SK-N-SH (cell line): ENCODE measurements around the gene HOTAIR. TPM values are rescaled to one million over a fixed set of nuclear protein-coding genes. Genes with fewer than 3 reads are reported as not detected.

ENCODE experiments used
- CTCF ChIA-PET: fragments of 300-600, 350-600 bp; formaldehyde crosslinking; extraction: SDS; loops from one replicate; lab custom pipeline; 2021; lab: Yijun Ruan, JAX
- POLR2A ChIA-PET: fragments of 350-600 bp; sonication (Branson Sonifier 250); formaldehyde crosslinking; extraction: SDS; loops from one replicate; lab custom pipeline; 2020; ENCODE audit warnings: antibody characterized with exemption, inconsistent platforms; lab: Yijun Ruan, JAX
- DNase-seq: peaks from one replicate; pipeline ENCODE4 v3.0.0; 2012
- H2AFZ ChIP-seq: fragments of 200-600 bp; sonication (generic); 2 replicates; pipeline ENCODE4 v1.8.1; 2016; ENCODE audit warnings: antibody characterized with exemption, mild to moderate bottlenecking, low read depth
- H3F3A ChIP-seq: fragments of 200-600 bp; sonication (generic); replicated peaks from 2 replicates; pipeline ENCODE3; 2016; ENCODE audit warnings: antibody characterized with exemption, mild to moderate bottlenecking; ENCODE audit not compliant: insufficient read depth
- H3K27ac ChIP-seq, 2 experiments: fragments of 200-500 bp in 1 of 2; fragments of 200-600 bp in 1 of 2; sonication (Bioruptor generic) in 1 of 2; sonication (generic), shearing (Covaris generic) in 1 of 2; 2 replicates each; pipeline versions ENCODE4 v1.5.1 to v1.6.1; 2014 to 2016; ENCODE audit warnings: low read depth in 2 of 2, inconsistent platforms in 1 of 2, low read length in 1 of 2, mild to moderate bottlenecking in 1 of 2, mixed read lengths in 1 of 2
- H3K27me3 ChIP-seq: fragments of 200-600 bp; sonication (generic), shearing (Covaris generic); 2 replicates; pipeline ENCODE4 v1.6.1; 2016; ENCODE audit warnings: mixed run types; ENCODE audit not compliant: insufficient read depth
- H3K36me3 ChIP-seq, 2 experiments: fragments of 200-500 bp in 1 of 2; fragments of 200-600 bp in 1 of 2; sonication (Bioruptor generic) in 1 of 2; sonication (generic) in 1 of 2; replicated peaks in 1 of 2; 2 replicates each; pipeline versions ENCODE3 to v1.5.1; 2014 to 2016; ENCODE audit warnings: low read length in 1 of 2, mild to moderate bottlenecking in 1 of 2; ENCODE audit not compliant: insufficient read depth in 2 of 2, control insufficient read depth in 1 of 2
- H3K4me1 ChIP-seq, 2 experiments: fragments of 200-500 bp in 1 of 2; fragments of 200-600 bp in 1 of 2; sonication (Bioruptor generic) in 1 of 2; sonication (generic), shearing (Covaris generic) in 1 of 2; 2 replicates each; pipeline versions ENCODE4 v1.5.1 to v1.6.1; 2014 to 2016; ENCODE audit warnings: low read depth in 1 of 2, low read length in 1 of 2, mixed run types in 1 of 2; ENCODE audit not compliant: insufficient read depth in 2 of 2, control insufficient read depth in 1 of 2
- H3K4me2 ChIP-seq: fragments of 200-600 bp; sonication (generic), shearing (Covaris generic); 2 replicates; pipeline ENCODE4 v1.6.1; 2017; ENCODE audit warnings: mixed run types
- H3K4me3 ChIP-seq, 2 experiments: fragments of 200-500 bp in 1 of 2; fragments of 200-600 bp in 1 of 2; sonication (Bioruptor generic) in 1 of 2; sonication (generic), shearing (Covaris generic) in 1 of 2; 2 replicates each; pipeline versions ENCODE4 v1.5.1 to v1.8.1; 2014 to 2016; ENCODE audit warnings: low read depth in 2 of 2, inconsistent platforms in 1 of 2, low read length in 1 of 2, mild to moderate bottlenecking in 1 of 2, mixed read lengths in 1 of 2, moderate library complexity in 1 of 2
- H3K79me2 ChIP-seq: fragments of 200-600 bp; sonication (generic); 2 replicates; pipeline ENCODE4 v1.8.1; 2017; ENCODE audit warnings: mild to moderate bottlenecking; ENCODE audit not compliant: insufficient read depth
- H3K9ac ChIP-seq: fragments of 200-600 bp; sonication (generic); 2 replicates; pipeline ENCODE4 v1.6.1; 2017; ENCODE audit warnings: mixed run types
- H3K9me2 ChIP-seq: fragments of 200-600 bp; sonication (generic); 2 replicates; pipeline ENCODE4 v1.6.1; 2017; ENCODE audit warnings: mixed run types
- H3K9me3 ChIP-seq: fragments of 200-600 bp; sonication (generic); 2 replicates; pipeline ENCODE4 v1.6.1; 2017; ENCODE audit warnings: mixed run types, mild to moderate bottlenecking, moderate library complexity
- H4K20me1 ChIP-seq: fragments of 200-600 bp; sonication (generic); 2 replicates; pipeline ENCODE4 v1.6.1; 2017; ENCODE audit warnings: mild to moderate bottlenecking, mixed run types; ENCODE audit not compliant: insufficient read depth
- CTCF ChIP-seq: fragments of 200-600 bp; sonication (generic); IDR thresholded peaks from 2 replicates; pipeline ENCODE4 v1.6.1; 2017; ENCODE audit warnings: antibody characterized with exemption, mild to moderate bottlenecking, moderate library complexity
- FOSL2 ChIP-seq: IDR thresholded peaks from 2 replicates; pipeline ENCODE4 v1.4.0; 2012; ENCODE audit warnings: low read depth, mild to moderate bottlenecking, moderate library complexity, borderline replicate concordance
- FOXJ3 ChIP-seq: sonication (generic); formaldehyde crosslinking; IDR thresholded peaks from 2 replicates; pipeline ENCODE4 v1.5.1; 2020; ENCODE audit warnings: mild to moderate bottlenecking, missing genetic modification reagents
- GABPA ChIP-seq: IDR thresholded peaks from 2 replicates; pipeline ENCODE4 v1.4.0; 2012; ENCODE audit warnings: low read depth, mild to moderate bottlenecking
- JUND ChIP-seq: IDR thresholded peaks from 2 replicates; pipeline ENCODE4 v1.4.0; 2012
- MAX ChIP-seq: IDR thresholded peaks from 2 replicates; pipeline ENCODE4 v1.4.0; 2012; ENCODE audit warnings: low read depth
- MEF2A ChIP-seq: IDR thresholded peaks from 2 replicates; pipeline ENCODE4 v1.4.0; 2012; ENCODE audit warnings: low read depth, borderline replicate concordance
- MXI1 ChIP-seq: IDR thresholded peaks from 2 replicates; pipeline ENCODE4 v1.6.1; 2012; ENCODE audit warnings: mild to moderate bottlenecking, low read depth, low read length, improper control_type of control experiment
- NFIC ChIP-seq: IDR thresholded peaks from 2 replicates; pipeline ENCODE4 v1.4.0; 2012; ENCODE audit warnings: borderline replicate concordance
- RAD21 ChIP-seq: IDR thresholded peaks from 2 replicates; pipeline ENCODE4 v1.6.1; 2012; ENCODE audit warnings: mild to moderate bottlenecking, low read length
- RCOR1 ChIP-seq: fragments of 150-350 bp; IDR thresholded peaks from 2 replicates; pipeline ENCODE4 v1.6.1; 2017; ENCODE audit warnings: antibody characterized with exemption, low read length
- REST ChIP-seq: IDR thresholded peaks from 2 replicates; pipeline ENCODE4 v1.6.1; 2012; ENCODE audit warnings: mild to moderate bottlenecking, low read depth, low read length, moderate library complexity
- RFX5 ChIP-seq: IDR thresholded peaks from 2 replicates; pipeline ENCODE4 v1.6.1; 2012; ENCODE audit warnings: mild to moderate bottlenecking, improper control_type of control experiment, low read length
- SIN3A ChIP-seq: IDR thresholded peaks from 2 replicates; pipeline ENCODE4 v1.6.1; 2012; ENCODE audit warnings: low read depth, mild to moderate bottlenecking, low read length, moderate library complexity, borderline replicate concordance
- SMC3 ChIP-seq: IDR thresholded peaks from 2 replicates; pipeline ENCODE4 v1.6.1; 2012; ENCODE audit warnings: low read depth, low read length, improper control_type of control experiment
- TAF1 ChIP-seq: IDR thresholded peaks from 2 replicates; pipeline ENCODE4 v1.6.1; 2012; ENCODE audit warnings: low read depth, mild to moderate bottlenecking, low read length, moderate library complexity, borderline replicate concordance
- TCF12 ChIP-seq: IDR thresholded peaks from 2 replicates; pipeline ENCODE4 v1.4.0; 2012
- TEAD4 ChIP-seq: IDR thresholded peaks from 2 replicates; pipeline ENCODE4 v1.4.0; 2012; ENCODE audit warnings: mild to moderate bottlenecking, borderline replicate concordance; ENCODE audit not compliant: insufficient read depth
- USF2 ChIP-seq: fragments of 150-350 bp; IDR thresholded peaks from 2 replicates; pipeline ENCODE4 v1.6.1; 2017; ENCODE audit warnings: antibody characterized with exemption, low read length, low read depth, borderline replicate concordance
- ZBTB33 ChIP-seq: IDR thresholded peaks from 2 replicates; pipeline ENCODE4 v1.4.0; 2012; ENCODE audit warnings: low read depth, borderline replicate concordance
- WGBS: methylation state at CpG from one replicate; pipeline ENCODE4 v1.1.6; 2017; ENCODE audit warnings: low lambda C conversion rate; 5-methylcytosine and 5-hydroxymethylcytosine counted together
- polyA plus RNA-seq, 3 experiments: library from polyadenylated mRNA; depleted of rRNA; stranded (reverse); fragments of >200 nt; gene quantifications; 2 replicates each; pipeline ENCODE4 v1.2.3, GENCODE V29; 2012

The HOTAIR gene
- polyA plus RNA-seq, 1 of the 3 experiments (the other 2 are of a cell fraction), result not detected

GRCh38 chr12:53969588-53970259 is 5.0 kb downstream of the HOTAIR start:
- Histone ChIP-seq H3K4me3 (no peak overlapping the region), H3K79me2 (no peaks in the 10 kb centered on the region), H4K20me1 (peaks cover 13% of the 10 kb centered on the region; the same call in 1 of the 2 replicates), H3K4me1 (peaks cover 0 to 2% of the 10 kb centered on the region in 2 experiments; a peak in 1 of 4 replicates), H3K9ac (no peak overlapping the region), H3F3A (peaks cover 3% of the 10 kb centered on the region), H2AFZ (no peak overlapping the region), H3K4me2 (no peak overlapping the region), H3K27ac (no peak overlapping the region), H3K36me3 (no peaks in the 10 kb centered on the region), H3K9me3 (no peaks in the 10 kb centered on the region), H3K9me2 (no peaks in the 10 kb centered on the region), H3K27me3 (peaks cover 100% of the 10 kb centered on the region)
- DNase-seq, result no peak
- 23% methylated on average over 10 of the region's 12 CpGs for WGBS
- ChIA-PET CTCF (interaction anchor here (0.6 to 12.7 kb wide), 5 partner anchors 18 to 247 kb away, joined by 3 to 134 read pairs (median 4); partner anchors contain the start of gene HOXC10), POLR2A (no interaction called here)
- TF ChIP-seq GABPA (no peak), MXI1 (no peak), RAD21 (no peak), RFX5 (no peak), MEF2A (no peak), TEAD4 (no peak), SMC3 (no peak), MAX (no peak), REST (no peak), TCF12 (no peak), CTCF (no peak), TAF1 (no peak), USF2 (no peak), RCOR1 (no peak), FOSL2 (no peak), FOXJ3 (CRISPR knock-in tag) (no peak), NFIC (no peak), ZBTB33 (no peak), JUND (no peak), SIN3A (no peak)
